ENCODE results near the gene ARL14EP.

Gene ARL14EP

DNA sequence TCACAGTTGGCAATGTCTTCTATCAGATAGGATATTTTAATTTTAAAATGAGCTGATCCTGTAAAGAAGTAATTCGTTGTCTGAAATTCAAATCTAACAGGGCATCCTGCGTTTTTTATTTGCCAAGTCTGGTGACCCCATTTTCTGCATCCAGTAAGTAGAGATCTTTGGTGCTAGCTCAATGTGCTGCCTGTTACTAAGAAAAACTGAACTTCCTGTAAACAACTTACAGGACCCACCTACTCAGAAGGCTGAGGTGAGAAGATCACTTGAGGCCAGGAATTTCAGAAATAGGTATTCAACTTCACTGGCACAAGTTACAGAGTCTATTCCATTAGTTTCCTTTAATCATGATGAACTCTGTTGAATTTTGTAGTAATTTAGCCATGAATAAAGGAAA, 4.0 kb downstream of the ARL14EP start:
- no peak for DNase-seq (ENCODE audit: low read depth in 2 of 2)

DNA sequence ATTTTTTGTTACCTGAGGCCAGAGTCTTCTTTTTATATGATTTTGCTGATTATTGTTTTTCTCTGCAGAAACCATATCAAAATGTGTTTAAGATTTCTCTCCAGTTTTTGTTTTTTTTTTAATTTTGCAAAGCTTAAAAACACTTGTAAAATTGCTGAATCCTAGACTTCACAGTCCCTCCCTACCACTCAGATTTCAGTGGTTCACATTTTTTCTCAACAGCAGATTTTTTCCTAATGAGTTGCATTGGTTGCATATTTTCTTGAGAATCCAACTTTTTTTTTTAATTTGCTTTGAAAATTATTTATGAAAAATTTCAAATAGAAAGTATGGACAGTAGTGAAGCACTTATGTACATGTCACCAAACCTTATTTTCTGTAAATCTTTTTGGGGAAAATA, 5.8 kb downstream of the ARL14EP start:
- no peak for DNase-seq (ENCODE audit: low read depth in 2 of 2)

DNA sequence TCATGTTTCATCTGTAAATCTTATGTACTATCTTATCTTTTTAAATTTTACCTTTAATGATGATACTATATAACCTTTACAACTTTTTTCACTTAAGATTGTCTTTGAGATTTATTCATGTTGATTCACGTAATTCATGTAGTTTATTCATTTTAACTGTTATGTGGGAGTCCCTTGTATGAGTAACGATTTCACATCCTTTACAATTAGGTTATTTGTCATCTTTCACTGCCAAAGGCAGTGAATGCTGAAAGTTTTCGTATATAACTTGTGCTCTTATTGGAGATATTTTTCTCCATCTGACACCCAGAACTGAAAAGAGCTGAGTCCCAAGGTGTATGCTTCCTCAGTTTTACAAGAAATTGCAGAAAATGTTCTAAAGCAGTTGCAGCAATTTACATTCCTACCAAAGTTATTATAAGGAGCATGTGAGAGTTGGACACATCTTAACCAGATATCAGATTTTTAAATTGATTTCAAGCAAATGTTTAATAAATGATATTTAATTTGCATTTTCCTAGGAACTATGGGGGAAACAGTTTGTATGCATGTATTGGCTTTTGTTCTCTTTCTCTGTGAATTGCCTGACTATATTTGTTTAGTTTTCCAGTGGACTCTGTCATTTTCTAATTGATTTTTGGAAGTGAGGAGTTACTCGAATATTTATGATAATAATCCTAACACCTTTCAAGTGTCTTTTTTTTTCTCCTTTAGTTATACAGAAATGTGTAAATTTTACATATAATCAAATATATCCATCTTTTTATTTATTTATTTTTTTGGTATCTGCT, 6.4 kb downstream of the ARL14EP start:
- DNase-seq (ENCODE audit: low read depth in 2 of 2): no peak

DNA sequence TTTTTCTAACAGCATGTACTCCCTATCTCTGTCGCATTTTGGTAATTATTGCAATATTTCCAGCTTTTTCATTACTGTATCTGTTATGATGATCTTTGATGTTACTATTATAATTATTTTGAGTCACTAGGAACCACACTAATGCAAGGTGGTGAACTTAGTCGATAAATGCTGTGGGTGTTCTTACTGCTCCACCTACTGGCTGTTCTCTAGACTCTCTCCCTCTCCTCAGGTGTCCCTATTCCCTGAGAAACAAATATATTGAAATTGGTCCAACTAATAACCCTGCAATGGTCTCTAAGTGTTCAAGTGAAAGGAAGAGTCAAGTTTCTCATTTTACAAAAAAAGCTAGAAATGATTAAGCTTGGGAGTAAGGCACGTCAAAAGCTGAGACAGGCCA, 10.5 kb downstream of the ARL14EP start:
- no peak for DNase-seq (ENCODE audit: low read depth in 2 of 2)

DNA sequence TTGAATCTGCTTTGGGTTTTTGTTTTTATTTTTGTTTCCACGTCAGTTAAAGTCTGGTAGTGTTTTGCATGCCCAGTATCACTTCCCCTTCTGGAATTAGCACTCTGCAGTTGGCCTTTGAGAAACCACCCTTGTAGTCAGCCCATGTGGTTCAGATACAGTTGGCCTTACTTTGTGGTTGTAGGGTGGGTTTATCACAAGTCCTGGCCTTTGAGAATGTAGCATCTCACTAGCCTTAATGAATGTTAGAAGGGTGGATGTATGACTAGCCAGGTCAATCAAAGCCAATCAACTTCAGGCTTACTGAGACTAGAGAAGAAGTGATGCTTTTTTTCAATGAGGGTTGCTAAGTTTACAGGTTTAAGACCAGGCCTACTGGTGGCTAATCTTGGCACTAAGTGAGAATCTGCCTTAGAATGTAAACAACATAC, 19.8 kb downstream of the ARL14EP start:
- no peak for DNase-seq (ENCODE audit: low read depth in 2 of 2)

DNA sequence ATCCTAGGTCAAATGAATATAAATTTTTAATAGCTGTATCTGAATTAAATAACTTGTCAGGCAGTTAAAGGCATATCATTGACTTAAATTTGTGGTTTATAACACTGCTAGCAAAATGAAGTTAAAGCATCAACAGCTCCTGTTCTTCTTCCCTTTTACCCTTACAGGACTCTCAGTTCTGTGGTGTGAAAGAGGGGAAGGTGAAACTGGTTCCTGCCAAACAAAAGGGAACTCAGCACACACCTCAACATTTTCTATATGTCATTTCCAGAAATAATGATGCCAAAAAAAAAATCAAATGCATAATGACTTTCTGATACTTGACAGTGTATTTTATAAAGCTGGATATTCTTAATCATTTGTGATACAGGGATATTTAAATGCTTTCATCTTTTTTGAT, 21.2 kb downstream of the ARL14EP start:
- DNase-seq (ENCODE audit: low read depth in 2 of 2): no peak

DNA sequence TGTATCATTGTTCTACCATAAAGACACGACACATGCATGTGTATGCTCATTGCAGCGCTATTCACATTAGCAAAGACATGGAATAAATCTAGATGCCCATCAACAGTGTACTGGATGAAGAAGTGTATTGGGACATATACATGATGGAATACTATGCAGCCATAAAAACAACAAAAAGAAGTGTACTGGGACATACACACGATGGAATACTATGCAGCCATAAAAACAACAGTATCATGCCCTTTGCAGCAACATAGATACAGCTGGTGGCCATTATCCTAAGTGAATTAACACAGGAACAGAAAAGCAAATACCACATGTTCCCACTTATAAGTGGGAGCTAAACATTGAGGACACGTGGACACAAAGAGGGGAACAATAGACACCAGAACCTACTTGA, 22.7 kb downstream of the ARL14EP start:
- DNase-seq (ENCODE audit: low read depth in 2 of 2): no peak

DNA sequence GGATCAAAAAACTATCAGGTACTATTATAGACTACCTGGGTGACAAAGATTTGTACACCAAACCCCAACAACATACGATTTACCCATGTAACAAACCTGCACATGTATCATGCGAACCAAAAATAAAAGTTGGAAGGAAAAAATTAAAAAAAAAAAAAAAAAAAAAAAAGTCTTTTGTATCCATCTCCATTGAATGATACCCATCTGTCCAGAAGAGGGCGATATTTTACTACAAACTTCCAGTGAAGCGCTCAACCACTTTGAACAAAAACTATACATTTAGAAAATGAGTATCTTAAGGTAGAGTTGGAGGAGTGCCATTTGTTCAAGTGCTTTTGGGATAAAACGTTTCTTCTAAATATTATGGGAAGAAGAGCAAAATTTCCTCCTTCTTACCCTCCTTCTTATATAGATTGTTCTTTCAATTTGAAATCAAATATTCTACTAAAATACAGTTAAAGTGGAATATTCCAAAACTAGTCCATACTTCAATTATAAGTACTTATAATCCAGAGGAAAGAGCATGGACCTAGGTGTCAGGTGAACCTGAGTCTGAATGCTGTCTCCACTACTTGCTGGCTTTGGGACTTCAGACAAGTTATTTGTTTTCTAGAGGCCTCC, 23.3 kb downstream of the ARL14EP start:
- no peak for DNase-seq (ENCODE audit: low read depth in 2 of 2)

DNA sequence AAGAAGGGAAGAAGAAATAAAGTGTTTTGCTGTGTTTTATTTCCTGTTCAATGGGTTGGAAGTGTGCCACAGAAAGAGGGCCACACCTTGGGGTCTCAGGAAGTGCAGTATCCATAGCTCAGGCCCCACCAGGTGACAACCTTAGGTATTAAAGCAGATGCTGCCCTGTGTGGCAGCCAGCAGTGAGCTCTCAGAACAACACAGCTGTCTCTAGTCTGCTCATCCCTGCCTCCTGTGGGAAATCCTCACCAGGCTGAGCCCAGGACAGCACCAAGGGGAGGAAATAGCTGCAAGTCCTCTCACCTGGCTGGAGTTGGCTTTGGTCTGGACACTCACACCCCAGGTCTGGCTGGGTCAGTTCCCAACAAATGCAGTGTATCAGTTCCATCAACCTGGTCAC, 25.1 kb downstream of the ARL14EP start:
- no peak for DNase-seq (ENCODE audit: low read depth in 2 of 2)

DNA sequence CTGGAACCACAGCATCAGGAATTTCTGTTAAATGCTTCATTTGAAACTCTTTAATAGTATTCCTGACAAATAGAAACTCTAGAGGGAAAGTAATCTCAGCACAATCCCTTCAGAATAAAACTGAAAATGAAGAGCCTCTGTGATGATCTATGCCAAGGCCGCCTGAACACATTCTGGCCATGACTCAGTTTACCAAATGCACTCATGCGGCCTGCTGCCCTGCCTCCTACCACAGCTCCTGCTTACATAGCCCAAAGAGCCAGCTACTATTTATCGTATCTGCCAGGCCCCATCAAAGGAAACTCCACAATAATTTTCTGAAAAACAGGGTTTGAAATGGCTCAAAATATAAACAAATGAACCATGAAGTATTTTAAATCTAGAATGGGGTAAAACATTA, 27.0 kb downstream of the ARL14EP start:
- no peak for DNase-seq (ENCODE audit: low read depth in 2 of 2)

DNA sequence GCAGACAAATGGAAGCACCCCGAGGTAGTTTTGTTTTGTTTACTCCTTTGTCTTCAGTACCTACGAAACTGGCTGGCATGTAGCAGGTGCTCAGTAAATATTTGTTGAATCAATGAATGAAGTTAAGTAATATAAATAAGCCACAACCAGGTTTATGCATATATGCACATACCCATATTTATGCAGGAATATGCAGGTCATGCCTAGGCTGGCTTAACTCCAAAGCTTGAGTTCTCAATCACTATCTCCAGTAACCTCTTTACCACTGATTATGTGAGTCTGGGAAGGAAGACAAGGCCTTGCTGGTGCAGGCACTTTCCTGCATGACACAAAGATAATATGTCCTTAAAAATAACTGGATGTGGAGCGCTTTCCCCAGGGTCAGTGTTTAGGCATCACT, 27.5 kb downstream of the ARL14EP start:
- no peak for DNase-seq (ENCODE audit: low read depth in 2 of 2)

DNA sequence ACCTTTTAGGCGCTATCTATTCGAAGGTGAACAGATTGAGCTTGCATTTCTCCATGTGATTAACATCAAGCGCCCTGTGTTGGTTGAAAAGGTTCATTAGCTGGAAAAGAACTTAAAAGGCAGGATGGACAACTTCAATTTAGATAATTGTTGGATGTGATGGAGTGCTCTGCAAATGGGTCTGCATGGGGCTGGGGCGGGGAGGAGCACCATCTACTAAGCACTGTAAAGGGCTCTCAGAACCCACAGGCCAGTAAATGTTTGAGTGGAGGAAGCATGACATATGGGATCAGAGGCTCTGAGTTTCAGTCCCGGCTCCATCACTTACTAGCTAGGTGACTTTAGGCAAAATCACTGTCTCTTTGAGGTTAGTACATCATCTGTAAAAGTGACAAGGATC, 28.2 kb downstream of the ARL14EP start:
- no peak for DNase-seq (ENCODE audit: low read depth in 2 of 2)

DNA sequence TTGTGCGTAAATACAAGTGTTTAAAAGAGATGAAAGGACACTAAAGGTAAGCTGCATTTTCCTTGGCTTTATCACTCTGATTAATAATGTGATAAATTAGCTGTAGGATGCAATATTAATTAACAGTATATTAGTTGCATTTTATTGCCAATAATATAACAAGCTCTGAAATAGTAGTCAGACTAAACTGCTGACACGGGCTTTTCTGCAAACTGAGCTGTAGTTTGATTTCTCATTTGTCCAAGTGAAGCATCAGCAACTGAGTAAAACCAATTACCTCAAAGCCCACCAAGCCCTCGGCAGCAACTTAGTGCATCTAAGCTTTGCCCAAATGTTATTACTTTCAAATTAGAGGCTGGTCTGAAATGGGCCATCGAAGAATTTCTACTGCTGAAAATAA, 33.5 kb downstream of the ARL14EP start:
- DNase-seq (ENCODE audit: low read depth in 2 of 2): no peak

DNA sequence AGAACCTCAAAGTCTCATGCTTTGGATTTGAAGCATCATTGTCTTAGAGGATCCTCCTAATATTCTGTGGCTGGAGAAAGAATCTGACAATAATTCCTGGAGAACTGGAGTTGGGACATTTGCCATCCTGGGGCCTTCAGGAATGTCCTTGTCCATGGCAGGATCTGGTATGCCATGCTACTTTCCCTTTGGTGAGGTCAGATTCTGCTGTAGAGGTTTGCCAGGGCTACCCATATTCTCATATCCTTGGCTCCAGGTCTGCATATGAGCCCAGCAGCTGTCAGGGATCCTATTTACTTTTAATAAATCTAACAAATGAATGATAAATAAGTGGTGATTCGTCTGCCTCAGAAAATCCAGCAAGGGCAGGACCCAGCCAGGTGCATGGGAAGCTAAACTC, 35.0 kb downstream of the ARL14EP start:
- no peak for DNase-seq (ENCODE audit: low read depth in 2 of 2)

DNA sequence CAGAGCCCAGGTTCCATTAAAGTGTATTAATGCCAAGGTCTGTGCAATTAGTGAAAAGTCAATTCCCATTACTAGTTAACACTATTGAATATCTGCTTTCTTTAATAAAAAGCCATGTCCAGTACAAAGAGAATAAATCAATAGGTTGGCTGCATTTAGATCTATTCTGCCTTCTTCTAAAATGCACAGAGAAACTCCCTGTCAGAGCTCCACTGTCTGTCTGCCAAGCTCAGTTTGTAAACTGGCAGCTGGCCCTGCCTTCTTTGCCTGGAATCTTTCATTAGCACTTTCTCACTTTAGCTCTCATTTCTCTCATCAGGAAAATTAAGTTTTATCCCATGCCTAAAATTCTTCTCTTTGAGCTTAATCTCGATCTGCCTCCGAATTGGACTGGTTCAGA, 35.6 kb downstream of the ARL14EP start:
- DNase-seq (ENCODE audit: low read depth in 2 of 2): no peak

DNA sequence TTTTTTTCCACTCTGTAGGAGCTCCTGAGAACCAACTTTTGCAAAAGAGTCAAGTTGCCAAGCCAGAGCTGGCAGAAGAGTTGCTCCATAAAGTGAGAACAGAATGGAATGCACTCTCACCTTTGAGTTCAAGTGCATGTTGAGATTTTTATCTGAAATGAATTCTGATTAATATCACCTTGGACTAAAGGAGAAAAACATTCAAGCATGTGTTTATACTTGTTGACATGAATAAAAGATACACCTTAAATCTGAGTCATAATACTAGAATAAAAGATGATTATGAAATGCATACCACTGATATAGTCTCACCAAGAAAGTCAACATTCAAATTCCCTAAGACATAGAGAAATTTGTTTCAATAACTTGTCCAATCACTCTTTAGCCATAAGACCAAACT, 37.8 kb downstream of the ARL14EP start:
- DNase-seq (ENCODE audit: low read depth in 2 of 2): no peak

DNA sequence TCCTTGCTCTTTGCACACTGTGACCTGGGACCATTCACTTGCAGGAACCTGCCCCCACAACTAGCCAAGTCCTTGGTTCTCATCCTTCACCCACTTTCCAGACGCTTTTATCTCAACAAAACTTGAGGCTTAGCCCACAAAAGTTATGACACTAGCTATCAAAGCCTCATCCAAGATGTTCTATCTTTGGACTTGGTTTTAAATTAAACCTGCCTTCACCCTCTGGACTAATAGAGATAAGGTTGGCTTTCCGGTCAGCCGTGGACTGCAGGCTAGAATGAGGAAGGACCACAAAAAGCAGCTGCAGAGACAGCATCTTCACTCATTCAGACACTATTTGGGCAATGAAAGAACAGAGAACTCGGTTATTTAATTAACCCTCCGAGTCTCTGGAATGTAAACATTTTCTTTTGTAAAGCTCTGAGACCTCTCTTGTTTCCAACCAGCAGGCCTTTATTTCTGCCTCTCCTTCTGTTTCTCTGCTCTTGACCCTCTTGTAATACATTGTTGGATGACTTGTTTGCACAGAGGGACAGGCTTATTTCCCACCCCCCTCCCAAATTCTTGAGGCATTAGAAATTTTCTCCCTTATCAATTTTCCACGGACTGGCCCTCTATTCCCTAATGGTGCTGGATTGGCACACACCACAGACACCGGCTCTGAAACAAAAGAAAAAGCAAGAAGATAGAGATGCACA, 41.4 kb downstream of the ARL14EP start:
- no peak for DNase-seq (ENCODE audit: low read depth in 2 of 2)

DNA sequence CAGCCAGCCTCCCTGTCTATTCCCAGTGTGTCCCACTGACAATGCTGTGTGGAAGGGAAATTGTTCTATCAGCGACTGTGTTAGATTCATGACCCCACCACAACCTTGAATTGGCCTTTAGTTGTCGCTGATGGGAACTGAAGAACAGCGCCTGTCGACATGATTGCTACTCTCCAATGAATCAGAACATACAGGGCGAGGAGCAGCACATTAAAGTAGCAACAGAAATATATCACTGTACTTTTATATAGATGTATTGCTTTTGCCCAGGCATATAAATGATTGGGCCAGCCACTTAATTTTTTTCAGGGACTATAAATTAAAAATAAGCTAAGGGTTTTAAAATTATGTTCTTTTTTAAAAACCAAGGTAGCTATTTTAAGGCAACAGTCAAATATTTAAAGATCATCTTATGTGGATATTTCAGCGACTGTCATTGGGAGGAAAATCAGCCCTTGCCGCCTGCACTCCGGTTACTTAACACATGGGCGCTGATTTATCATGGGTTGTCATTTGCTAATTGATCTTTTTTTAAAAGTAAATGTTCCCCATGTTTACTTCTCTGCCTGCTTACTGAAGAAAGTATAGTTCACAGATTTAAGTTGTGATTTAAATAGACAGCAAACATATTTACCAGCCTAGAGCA, 42.1 kb downstream of the ARL14EP start:
- DNase-seq (ENCODE audit: low read depth in 2 of 2): no peak

DNA sequence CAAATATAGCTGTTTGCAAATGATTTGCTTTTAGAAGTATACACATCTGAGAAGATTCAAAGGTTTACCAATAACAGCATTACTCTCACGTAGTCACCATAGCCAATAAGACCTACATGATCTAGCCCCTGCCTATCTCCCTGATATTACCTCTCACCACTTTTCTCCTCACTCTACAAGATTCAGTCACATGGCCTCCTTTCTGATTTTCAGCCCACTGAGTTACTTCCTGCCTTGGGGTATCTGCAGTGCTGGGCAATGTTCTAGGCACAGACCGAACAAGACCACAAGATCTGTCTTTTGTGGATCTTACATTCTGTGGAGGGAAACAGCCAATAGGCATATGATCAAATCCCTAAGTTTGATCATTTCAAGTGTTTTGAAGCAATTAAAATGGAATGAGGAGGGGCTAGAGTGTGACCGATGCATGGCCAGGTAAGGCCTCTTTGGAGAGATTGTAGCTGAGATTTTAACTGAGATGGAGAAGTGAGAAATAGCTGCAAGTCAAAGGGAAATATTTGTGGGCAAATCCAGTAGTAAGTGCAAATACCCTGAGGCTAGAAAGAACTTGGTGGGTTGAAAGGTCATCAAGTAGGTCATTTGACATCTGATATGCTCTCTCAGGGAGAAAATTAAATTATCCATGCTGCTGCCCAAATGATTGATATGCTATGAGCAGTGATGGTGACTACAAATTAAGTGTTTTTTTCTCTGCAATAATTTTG, 43.1 kb downstream of the ARL14EP start:
- no peak for DNase-seq (ENCODE audit: low read depth in 2 of 2)

DNA sequence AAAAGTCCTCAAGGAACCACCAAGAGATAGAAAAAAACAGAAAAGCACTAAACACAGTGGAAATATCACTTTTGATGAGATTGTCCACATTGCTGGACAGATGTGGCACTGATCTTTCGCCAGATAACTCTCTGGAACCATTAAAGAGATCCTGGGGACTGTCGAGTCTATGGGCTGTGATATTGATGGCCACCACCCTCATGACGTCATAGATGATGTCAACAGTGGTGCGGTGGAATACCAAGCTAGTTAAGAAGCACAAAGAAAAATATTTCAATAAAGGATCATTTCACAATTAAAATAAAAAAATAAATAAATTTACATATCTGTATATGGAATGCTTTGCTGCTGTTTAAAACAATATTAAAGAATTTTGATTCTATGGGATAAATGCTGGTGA, 45.5 kb downstream of the ARL14EP start:
- DNase-seq (ENCODE audit: low read depth in 2 of 2): no peak

DNA sequence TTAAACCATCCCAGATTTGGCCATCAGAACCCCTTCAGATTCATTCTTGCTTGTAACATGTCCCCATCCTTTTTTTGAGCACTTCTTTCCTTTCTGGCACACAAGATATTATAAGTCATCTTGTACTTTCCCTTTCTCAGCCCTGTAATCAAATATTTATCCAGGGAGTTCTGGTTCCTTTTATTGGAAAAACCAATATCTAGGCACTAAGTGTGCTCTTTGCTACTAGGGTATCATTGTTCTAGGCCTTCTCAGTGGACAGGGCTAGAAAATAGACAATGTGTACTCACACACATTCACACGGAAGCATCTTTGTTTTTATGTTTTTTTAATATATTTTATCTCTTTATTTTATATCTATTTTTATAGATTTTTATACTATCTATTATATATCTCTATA, 47.3 kb downstream of the ARL14EP start:
- DNase-seq (ENCODE audit: low read depth in 2 of 2): no peak

DNA sequence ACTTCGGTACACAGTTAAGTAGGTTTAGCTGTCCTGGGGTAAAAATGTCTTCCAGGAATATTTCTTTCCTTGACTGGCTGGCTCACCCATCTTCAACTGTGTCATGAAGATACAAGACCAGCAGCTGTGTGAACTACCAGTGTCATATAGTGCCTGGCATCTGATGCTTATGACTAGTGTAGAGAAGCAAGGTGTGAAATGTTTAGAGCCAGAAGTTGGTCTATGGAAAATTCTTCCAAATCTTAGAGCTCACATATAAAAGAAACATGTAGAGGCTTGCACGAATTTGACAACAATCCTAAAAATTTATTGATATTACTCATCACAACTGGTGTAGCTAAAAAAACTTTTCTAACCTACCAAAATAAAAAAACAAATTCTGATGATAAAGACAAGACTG, 54.4 kb downstream of the ARL14EP start:
- DNase-seq (ENCODE audit: low read depth in 2 of 2): no peak

Data from stimulated activated CD4-positive, alpha-beta T cell treated with anti-CD3 and anti-CD28 coated beads, Interleukin-12 subunit alpha, Interleukin-12 subunit beta, amount 100 ng/mL, for 24 hours (primary cell).